Activated CD8-positive, alpha-beta memory T cell treated with anti-CD3 and anti-CD28 coated beads for 1 hour (primary cell): ENCODE measurements around the gene KLHDC3.

Source experiments
- DNase-seq, 2 donors: peaks; one replicate each; pipeline ENCODE4 v3.0.0-alpha.2; 2020; ENCODE audit warnings: low read depth in 1 of 2; ENCODE audit errors: extremely low read depth in 1 of 2

KLHDC3 gene, protein sequence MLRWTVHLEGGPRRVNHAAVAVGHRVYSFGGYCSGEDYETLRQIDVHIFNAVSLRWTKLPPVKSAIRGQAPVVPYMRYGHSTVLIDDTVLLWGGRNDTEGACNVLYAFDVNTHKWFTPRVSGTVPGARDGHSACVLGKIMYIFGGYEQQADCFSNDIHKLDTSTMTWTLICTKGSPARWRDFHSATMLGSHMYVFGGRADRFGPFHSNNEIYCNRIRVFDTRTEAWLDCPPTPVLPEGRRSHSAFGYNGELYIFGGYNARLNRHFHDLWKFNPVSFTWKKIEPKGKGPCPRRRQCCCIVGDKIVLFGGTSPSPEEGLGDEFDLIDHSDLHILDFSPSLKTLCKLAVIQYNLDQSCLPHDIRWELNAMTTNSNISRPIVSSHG

DNA sequence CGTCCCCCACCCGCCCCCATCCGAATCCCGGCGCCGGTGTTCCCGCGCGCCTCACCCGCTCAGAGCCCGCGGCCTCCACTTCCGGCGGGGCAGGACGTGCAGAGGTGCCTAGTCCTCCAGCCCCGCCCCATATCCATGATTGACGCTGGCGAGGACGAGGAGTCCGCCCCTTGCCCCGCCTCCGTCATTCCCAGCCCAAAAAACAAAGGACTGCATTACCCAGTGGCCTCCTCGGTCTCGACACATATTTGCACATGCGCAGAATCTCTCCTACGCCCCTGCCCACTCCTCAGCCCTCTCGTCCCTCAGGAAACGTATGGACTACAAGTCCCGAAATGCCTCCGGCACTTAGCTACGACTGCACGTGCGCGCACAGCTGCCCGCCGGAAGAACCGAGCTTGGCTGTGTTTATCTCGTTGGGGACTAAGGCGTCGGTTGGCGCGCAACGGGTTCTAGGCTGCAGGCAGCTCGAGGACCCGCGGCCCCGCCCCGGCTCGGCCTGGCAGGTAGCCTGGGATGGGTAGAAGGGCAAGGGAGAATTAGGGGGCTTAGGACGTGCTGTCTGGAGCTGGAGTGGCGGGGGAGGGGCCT, at the start of gene KLHDC3, which contains the start of gene MEA1:
KLHDC3 (plus strand) TSS at position 407 of the 591 bp plus-strand sequence. CDS start 2,944 bp downstream, outside the sequence.
MEA1 (minus strand) TSS at position 104 of the 591 bp plus-strand sequence. CDS start 133 bp downstream, outside the sequence.
- DNase-seq: peak; percentile 93 to 98

DNA sequence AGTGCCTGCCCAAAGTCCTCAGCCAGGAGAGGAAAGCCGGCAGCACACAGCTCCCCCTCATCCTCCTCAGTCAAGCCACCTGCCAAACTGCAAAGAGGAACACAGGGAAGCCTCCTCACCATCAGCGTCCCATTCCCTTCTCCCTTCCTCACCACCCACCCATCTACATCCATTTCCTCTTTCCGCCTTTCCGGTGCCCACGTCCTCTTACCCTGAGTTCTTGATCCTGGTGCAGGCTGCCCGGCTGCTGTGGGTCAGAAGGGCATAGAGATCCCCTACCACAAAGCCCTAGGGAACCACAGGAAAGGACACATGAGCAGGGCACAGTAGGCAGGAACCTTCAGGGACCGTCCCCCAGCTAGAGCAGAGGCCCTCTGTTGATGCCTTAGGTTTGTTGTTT, 47.5 kb upstream of the KLHDC3 start:
- DNase-seq: no peak

GRCh38 chr6:42967228-42967627, 46.8 kb upstream of the KLHDC3 start:
- no peak for DNase-seq

DNA sequence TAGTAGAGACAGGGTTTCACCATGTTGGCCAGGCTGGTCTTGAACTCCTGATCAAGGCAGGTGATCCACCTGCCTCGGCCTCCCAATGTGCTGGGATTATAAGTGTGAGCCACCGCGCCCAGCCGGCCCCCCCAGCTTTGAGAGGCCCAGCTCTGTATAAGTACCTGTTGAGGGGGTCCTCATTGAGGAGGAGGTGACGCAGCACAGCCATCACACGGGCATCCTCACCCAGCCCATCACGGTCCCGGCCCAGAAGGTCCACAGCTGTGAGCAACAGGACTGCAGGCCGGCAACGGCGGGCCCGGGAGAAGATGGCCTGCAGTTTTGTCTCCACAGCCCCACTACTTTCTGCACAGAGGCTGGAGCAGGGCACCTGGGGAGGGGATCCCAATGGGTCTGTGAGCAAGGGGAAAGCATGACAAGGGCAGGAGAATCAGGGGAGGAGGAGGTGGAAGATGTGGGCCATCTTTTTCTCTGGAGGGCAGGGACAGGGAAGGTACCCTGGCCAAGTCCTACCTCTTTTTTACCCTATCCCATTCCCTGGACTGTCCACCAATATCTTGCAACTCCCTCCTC, 45.8 kb upstream of the KLHDC3 start:
- no peak for DNase-seq

DNA sequence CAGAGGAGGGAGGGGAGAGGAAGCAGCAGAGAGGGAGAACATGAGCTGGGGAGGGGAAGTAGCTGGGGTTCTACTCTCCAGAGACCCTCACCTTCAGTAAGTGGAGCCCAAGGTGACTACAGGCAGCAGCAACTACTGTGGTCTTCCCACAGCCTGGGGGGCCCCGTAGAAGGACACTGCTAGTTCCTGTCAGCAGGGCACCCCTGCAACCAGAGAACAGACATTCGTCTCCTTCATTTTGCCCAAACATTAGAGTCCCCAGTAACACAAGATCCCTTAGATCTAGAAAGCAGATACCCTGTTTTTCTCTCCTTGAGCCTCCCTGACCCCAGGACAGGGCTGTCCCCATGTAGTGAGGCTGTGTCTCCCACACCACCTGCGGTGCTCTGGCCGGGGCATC, 45.3 kb upstream of the KLHDC3 start:
- no peak for DNase-seq

- DNase-seq: no peak
These were observed 44.6 kb upstream of the KLHDC3 start for GRCh38 chr6:42969431-42969830.

- no peak for DNase-seq
These were observed 44.1 kb upstream of the KLHDC3 start for GRCh38 chr6:42969934-42970333.

GRCh38 chr6:42970871-42971612, 43.0 kb upstream of the KLHDC3 start:
- no peak for DNase-seq

- no peak for DNase-seq
These were observed 42.2 kb upstream of the KLHDC3 start for GRCh38 chr6:42971746-42972327.

- no peak for DNase-seq
These were observed 40.1 kb upstream of the KLHDC3 start for GRCh38 chr6:42973926-42974325.

DNA sequence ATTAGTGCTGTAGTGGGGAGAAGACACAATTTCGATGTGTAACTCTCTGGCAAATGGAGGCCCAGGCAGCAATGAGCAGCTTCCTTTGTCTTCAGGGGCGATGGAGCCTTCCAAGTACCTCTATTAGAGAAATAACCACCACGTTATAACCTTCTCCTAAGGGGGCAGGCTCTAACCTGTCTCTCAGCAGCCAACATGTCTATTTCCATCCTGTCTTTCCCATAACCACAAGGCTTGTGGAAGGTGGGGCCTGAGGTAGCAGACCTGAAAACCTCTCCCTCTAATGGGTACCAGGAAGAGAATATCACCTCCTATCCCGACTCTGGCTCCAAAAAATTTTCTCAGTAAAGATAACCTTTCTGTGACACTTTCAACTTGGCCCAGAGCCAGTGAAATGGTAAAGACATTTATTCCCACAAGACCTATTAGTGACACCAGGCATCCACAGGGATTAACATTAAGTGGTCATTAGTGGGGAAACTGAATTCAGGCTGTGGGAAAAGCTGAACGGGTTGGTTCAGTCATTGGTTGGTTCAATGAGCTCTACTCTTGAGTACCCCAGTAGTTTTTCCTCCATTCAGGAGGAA, 39.0 kb upstream of the KLHDC3 start:
- DNase-seq: no peak

DNA sequence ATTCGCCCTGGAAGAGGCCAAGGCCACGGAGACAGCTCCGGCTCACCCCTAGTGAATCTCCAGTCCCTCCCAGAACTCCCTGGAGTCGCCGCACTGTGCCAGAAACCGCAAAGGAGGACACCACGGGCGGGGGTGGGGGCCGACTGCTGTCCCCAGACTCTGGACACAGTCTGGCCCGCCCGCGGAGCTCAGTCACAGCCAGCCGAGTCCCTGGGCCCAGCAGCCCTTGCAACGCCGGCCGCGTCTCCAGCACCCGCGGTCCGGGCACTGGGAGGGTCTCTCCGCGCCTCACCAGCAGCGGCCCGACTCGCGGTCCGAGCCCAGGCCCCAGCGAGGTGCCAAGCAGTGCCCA, 35.6 kb upstream of the KLHDC3 start:
- no peak for DNase-seq

DNA sequence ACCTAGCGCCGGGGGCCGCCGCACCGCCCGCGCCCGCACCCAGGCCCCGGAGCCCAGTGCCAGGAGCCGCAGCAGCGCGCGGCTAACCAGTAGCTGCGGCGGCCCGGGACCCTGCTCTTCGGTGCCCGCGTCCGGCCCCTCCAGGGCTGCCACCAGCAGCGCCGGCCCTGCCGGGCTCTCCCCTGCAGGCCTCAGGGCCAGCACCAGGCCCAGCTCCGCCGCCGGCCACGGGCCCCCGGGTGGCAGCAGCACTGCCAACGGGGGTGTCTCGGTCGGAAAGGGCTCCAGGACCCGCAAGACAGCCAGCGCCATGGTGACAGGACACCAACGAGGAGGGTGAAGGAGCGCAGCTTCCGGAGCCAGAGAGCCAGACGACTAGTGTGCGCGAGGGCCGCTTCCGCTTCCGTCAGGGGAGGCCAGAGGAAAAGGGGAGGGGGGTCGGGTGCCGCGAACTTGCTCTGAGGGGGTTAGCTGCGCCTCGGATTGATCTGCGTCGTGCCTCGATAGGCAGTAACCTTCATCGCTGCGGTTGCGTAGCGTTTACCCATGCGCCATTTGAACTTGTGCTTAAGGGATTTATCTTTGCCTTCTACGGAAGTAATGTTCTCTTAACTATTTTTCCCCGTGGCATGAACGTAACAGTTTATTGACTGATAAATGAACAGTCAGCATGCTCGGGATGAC, 35.1 kb upstream of the KLHDC3 start, which contains the start of gene PEX6:
PEX6 (minus strand) TSS at position 343 of the 684 bp plus-strand sequence; CDS start at position 312, 31 bp downstream.
- DNase-seq: peak; percentile 83 to 89

GRCh38 chr6:42979523-42980177, 34.4 kb upstream of the KLHDC3 start:
- DNase-seq: no peak

DNA sequence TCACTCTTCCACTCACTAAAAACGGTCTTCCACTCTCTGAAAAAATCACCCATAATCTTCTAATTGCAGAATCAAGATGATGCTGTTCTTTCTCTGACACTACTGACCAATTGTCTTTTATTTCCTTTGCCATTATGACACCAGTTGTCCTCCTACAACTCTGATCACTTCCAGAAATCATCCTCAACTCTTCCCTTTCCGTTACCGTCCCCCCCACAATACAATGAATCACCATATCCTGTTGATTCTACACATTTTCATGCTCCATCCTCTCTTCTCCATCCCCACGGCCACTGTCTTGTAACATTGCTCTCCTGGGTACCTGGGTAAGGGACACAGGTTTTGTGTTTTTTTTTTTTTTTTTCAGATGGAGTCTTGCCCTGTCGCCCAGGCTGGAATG, 32.2 kb upstream of the KLHDC3 start:
- no peak for DNase-seq

DNA sequence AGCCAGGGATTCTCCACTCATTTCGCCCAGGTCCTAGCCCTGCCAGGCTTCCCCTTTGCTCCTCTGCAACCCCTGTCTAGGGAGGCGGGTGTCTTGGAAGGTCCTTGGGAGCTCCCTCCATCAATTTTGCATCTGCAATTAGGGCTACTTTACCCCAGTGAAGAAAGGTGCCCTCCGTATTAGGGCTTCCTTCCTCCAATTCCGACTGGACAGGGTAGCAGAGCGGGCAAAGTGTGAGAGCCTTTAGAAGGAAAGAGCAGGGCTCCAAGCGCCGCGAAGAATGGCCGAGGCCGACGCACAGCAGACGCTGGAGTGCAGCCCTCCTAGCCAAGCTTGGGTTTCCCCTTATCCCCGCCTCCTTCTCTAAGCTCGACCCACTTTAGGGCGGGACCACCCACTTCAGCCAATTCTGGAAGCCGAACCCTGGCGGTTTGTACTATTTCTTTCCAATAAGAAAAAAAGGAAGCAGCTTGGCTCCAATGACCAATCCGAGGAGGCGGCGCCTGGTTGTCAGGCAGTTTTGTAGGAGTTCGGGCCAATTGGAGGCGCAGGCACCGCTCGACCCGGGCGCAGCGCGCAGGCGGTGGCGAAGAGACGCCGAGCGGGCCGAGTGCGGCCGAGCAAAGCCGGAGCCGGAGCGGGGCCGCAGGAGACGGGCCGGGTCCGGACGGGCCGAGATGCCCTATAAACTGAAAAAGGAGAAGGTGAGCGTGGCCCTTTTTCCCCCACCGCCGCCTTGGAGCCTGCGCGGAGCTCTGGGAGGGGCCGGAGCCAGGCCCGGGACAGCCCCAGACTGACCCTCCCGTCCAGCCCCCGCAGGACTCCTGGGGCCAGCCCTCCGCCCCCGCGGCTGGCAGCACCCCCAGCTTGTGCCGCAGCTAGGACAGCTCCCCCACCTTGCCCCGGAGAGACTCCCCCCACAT, 29.8 kb upstream of the KLHDC3 start, which contains the start of gene PPP2R5D:
PPP2R5D (plus strand) TSS at position 570 of the 923 bp plus-strand sequence; CDS start at position 678, 108 bp downstream.
- DNase-seq: peak; percentile 87 to 95

DNA sequence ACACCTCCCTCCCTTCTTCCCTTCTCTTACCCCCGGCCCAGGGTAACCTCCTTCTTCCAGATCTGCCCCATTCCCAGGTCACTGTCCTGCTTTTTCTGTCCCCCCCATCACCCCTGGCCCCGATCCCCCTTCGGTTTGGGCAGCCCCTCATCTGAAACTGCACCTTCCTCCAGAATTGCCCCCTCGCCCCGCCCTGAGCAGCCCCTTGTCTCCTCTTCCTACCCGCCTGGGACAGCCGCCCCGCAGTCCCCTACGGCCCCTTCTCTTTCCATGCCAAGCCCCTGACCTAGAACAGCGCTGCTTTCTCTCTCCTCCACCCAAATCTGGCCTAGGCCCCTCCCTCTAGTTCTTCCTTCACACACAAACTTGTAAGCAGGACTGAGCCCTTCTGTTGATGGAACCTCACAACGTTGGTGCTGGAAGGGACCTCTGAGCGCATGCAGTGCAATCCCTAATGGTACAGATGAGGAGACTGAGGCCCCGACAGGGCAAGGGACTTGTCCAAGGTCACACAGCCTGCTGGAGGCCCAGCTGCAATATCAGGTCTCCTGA, 29.0 kb upstream of the KLHDC3 start:
- DNase-seq: no peak
